Gastrocnemius medialis (tissue), 4 donors: Measurements from ENCODE around the gene ZBTB21.

Source experiments
- CTCF ChIP-seq, 5 experiments: fragments of 450-650 bp in 3 of 5; fragments of 200-600 bp in 2 of 5; sonication (generic) in 2 of 5; IDR thresholded peaks in 4 of 5; conservative IDR thresholded peaks in 1 of 5; 1 replicate in 4 of 5; 2 replicates in 1 of 5; pipeline ENCODE4 v1.5.1; 2016 to 2019; ENCODE audit warnings: antibody characterized with exemption in 5 of 5, mild to moderate bottlenecking in 3 of 5, moderate library complexity in 3 of 5
- POLR2A ChIP-seq, 2 donors: fragments of 450-650 bp; IDR thresholded peaks; one replicate each; pipeline ENCODE4 v1.6.1; 2017; ENCODE audit warnings: antibody characterized with exemption in 2 of 2, mild to moderate bottlenecking in 2 of 2, moderate library complexity in 2 of 2

- TF ChIP-seq POLR2A (IDR thresholded peaks at IDR 0.05), result no peak
- TF ChIP-seq CTCF (IDR thresholded peaks at IDR 0.05 in 4 of 5, conservative IDR thresholded peaks at IDR 0.05 in 1 of 5), result no peak
Measured at GRCh38 chr21:41948078-41948895, 61.9 kb downstream of the ZBTB21 start.
